Left ventricle myocardium inferior (tissue), 1 donor: ENCODE results near the gene PLN. TPM values are rescaled to one million over a fixed set of nuclear protein-coding genes. Genes with fewer than 3 reads are reported as not detected.

ENCODE experiments used
- DNase-seq: peaks from one replicate; pipeline ENCODE4 v3.0.0-alpha.2; 2020
- H3K27ac ChIP-seq: fragments of 200-600 bp; replicated peaks from 2 replicates; pipeline ENCODE4 v1.8.0; 2021
- H3K27me3 ChIP-seq: fragments of 200-600 bp; 2 replicates; pipeline ENCODE4 v1.8.0; 2021; ENCODE audit warnings: low read depth
- H3K36me3 ChIP-seq: fragments of 200-600 bp; 2 replicates; pipeline ENCODE4 v1.8.0; 2021
- H3K4me1 ChIP-seq: fragments of 200-600 bp; 2 replicates; pipeline ENCODE4 v1.8.0; 2021
- H3K4me3 ChIP-seq: fragments of 200-600 bp; 2 replicates; pipeline ENCODE4 v1.8.0; 2021; ENCODE audit warnings: mild to moderate bottlenecking, moderate library complexity
- H3K9me3 ChIP-seq: fragments of 200-600 bp; replicated peaks from 2 replicates; pipeline ENCODE4 v1.8.0; 2021
- intact Hi-C: fragments of 100-400 bp; cut with micrococcal nuclease; formaldehyde crosslinking; loops from one replicate; pipeline ENCODE4 v1.11.0; 2022
- total RNA-seq: library from RNA; stranded (reverse); fragmentation: NEBNext Ultra II Directional; extraction: Animal tissue kit (Norgen Biotek cat#: 25700); gene quantifications from one replicate; pipeline ENCODE4 v1.2.1, GENCODE V29; 2021
- TF ChIP-seq, protein P1 (sequence below): fragments of 200-600 bp; IDR thresholded peaks from 2 replicates; pipeline ENCODE4 v1.8.0; 2021; ENCODE audit warnings: antibody characterized with exemption, mild to moderate bottlenecking, borderline replicate concordance
- donor health status: DM: no; HTN: yes; CAD: no; lungs with severe emphysema.

The PLN gene
- total RNA-seq, 1 donor from 2014 or later: 2,329 TPM

DNA sequence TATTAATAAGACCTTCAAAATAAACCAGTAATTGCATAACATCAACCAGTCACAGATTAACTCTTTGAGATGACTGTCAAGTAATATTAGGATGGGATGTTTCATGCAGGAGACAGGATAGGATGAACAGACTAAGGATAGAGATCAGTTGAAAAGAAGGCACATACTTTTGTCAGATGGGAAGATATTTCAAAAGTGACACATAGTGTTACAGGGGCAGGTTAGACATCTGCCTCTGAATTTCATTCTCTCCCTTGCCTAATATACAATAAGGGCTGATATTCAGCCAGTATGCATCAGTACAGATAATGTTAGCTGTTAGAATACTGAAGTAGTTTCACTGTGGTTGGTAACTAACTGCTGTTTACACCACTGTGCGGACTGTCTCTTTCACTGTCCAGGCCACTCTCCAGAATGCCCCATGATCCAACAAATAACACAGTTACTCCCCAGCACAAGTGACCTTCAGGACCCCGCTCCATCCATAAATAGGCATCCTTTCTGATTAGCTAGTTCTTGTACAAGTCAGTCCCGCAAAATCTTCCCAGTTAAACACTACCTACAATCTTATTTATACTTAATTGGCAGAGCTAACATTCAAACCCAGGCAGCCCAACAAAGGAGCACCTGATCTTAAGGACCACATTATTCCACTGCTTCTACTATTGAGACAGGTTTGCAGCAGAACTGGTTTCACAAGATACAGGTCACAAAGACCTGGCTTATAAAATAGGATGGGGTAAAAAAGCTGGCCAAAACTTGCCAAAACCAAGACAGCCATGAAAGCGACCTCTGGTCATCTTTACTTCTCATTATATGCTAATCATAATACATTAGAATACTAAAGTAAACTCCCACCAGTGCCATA is 21.9 kb upstream of the PLN start:
- Histone ChIP-seq H3K27ac (peak overlapping the region; percentile 72), H3K27me3 (no peaks in the 10 kb centered on the region), H3K4me1 (peaks cover 59% of the 10 kb centered on the region), H3K36me3 (peaks cover 20% of the 10 kb centered on the region), H3K9me3 (peaks cover 6% of the 10 kb centered on the region), H3K4me3 (peak overlapping the region; percentile 18)
- intact Hi-C loops: no loop called here
- DNase-seq: no peak
- TF ChIP-seq, protein P1, sequence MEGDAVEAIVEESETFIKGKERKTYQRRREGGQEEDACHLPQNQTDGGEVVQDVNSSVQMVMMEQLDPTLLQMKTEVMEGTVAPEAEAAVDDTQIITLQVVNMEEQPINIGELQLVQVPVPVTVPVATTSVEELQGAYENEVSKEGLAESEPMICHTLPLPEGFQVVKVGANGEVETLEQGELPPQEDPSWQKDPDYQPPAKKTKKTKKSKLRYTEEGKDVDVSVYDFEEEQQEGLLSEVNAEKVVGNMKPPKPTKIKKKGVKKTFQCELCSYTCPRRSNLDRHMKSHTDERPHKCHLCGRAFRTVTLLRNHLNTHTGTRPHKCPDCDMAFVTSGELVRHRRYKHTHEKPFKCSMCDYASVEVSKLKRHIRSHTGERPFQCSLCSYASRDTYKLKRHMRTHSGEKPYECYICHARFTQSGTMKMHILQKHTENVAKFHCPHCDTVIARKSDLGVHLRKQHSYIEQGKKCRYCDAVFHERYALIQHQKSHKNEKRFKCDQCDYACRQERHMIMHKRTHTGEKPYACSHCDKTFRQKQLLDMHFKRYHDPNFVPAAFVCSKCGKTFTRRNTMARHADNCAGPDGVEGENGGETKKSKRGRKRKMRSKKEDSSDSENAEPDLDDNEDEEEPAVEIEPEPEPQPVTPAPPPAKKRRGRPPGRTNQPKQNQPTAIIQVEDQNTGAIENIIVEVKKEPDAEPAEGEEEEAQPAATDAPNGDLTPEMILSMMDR: no peak

DNA sequence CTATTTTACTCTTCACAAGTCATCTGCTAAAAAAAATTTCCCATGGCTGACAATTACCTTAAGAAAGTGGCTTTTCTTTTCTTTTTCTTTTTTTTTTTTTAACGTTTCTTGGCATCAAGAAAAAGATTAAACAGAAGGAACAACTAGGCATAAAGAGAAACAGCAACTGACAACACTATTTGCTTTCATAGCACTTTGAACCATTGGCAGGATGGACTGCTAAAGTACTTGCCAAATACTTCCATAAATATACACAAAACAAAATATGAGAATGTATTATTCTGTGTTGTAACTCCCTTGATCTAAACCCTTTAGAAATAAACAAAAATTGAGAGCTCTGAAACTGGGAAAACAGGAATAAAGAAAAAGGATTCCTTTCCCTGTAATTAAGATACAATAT is 20.0 kb upstream of the PLN start:
- intact Hi-C loops: no loop called here

DNA sequence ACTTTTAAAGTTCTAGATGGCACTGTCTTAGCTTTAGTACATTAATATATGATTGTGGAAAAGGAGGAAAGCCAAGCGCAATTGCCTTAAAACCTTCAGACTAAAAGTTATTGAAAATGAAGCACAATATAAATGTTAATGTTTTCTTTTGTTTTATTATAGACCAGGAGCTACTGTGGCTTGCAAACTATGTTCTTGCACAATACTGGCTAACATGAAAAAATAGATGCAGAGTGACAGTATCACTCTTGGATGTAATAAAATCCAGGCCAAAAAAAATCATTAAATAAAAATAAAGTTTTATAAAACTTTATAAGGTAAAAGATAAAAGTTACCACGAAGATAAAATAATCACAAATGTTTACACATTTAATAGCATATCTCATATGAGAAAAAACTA is 18.3 kb upstream of the PLN start:
- Histone ChIP-seq H3K27ac (peak overlapping the region; percentile 72), H3K9me3 (peaks cover 14% of the 10 kb centered on the region), H3K27me3 (no peaks in the 10 kb centered on the region), H3K36me3 (peaks cover 11% of the 10 kb centered on the region), H3K4me1 (peaks cover 70% of the 10 kb centered on the region), H3K4me3 (no peak overlapping the region)
- no peak for DNase-seq
- intact Hi-C loops: no loop called here
- TF ChIP-seq, protein P1: no peak

More for the DNA sequence above, 20.0 kb upstream of the PLN start:
- H3K27me3 ChIP-seq: no peaks in the 10 kb centered on the region
- H3K9me3 ChIP-seq: peaks cover 12% of the 10 kb centered on the region
- peaks cover 5% of the 10 kb centered on the region for H3K36me3 ChIP-seq
- peak overlapping the region; percentile 72 for H3K27ac ChIP-seq
- TF ChIP-seq, protein P1: no peak
- H3K4me3 ChIP-seq: peak overlapping the region; percentile 9
- peaks cover 70% of the 10 kb centered on the region for H3K4me1 ChIP-seq
- DNase-seq: no peak

GRCh38 chr6:118530942-118531341 is 17.2 kb upstream of the PLN start:
- Histone ChIP-seq H3K4me3 (no peak overlapping the region), H3K4me1 (peaks cover 59% of the 10 kb centered on the region), H3K36me3 (peaks cover 19% of the 10 kb centered on the region), H3K27me3 (no peaks in the 10 kb centered on the region), H3K9me3 (peaks cover 17% of the 10 kb centered on the region), H3K27ac (peak overlapping the region; percentile 72)
- no peak for DNase-seq
- intact Hi-C loops: no loop called here
- TF ChIP-seq, protein P1: no peak

GRCh38 chr6:118535176-118535844 is 12.8 kb upstream of the PLN start:
- DNase-seq: no peak
- H3K27ac ChIP-seq: peak overlapping the region; percentile 82
- H3K4me3 ChIP-seq: peak overlapping the region; percentile 58
- TF ChIP-seq, protein P1: no peak
- intact Hi-C loops: no loop called here
- H3K9me3 ChIP-seq: peaks cover 17% of the 10 kb centered on the region
- peaks cover 19% of the 10 kb centered on the region for H3K36me3 ChIP-seq
- H3K27me3 ChIP-seq: no peaks in the 10 kb centered on the region
- peaks cover 50% of the 10 kb centered on the region for H3K4me1 ChIP-seq
